Measurements from ENCODE around the gene CYP21A2. TPM values are rescaled to one million over a fixed set of nuclear protein-coding genes. Genes with fewer than 3 reads are reported as not detected.
"Not testable (repeated sequence)": the region's sequence is repeated elsewhere in the genome, so short reads cannot be mapped to it uniquely, and the experiment has no call there.

The CYP21A2 gene
- total RNA-seq, 2 donors from 2014 or later: 2.4 TPM; not detected in 1

DNA sequence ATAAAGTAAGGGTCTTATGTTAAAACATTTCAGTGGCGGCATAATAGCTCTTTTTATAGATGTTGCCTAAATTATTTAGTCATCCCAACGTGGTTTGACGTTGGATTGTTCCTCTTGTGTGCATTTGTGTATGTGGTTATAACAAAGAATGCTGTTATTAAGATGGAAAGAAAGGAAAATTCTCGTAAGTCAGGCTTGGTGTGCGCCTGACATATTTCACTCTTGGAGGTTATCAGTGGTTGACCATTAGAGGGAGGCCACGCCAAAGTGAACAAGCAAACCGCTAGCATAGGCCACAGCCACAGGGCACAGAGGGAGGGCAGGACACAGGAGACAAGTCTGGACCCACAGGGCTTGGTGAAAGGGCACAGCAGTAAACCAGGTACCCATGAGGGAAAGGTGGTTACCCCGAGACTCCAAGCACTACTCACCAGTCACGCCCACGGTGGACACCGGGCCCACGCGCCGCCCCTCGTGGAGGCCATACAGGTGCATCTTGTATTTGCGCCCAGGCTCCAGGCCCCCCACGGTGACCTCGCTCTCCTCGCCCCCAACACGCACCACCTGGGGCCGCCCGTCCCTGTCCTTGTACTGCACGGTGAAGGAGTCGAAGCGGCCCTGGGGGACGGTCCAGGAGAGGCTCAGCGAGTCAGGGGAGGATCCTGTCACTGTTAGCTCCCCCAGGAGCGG lies 22.9 kb downstream of the CYP21A2 start:
- ATAC-seq (ENCODE audit: insufficient number of reproducible peaks, low FRiP score, low read depth): no peak

DNA sequence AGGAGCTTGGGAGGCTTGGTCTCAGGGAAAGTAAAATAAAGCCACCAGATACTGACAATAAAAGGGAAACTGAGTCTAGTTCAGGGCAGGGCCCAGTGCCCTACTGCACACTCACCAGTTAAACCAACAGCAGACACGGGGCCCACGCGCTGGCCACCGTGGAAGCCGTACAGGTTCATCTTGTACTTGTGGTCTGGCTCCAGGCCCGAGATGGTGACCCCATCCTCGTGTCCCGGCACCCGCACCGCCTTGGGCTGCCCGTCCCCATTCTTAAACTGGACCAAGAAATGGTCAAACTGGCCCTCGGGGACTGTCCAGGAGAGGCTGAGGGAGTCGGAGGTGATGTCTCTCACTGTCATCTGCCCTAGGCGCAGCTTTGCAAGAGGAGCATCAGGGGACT lies 26.5 kb downstream of the CYP21A2 start:
- TF ChIP-seq, protein P1, sequence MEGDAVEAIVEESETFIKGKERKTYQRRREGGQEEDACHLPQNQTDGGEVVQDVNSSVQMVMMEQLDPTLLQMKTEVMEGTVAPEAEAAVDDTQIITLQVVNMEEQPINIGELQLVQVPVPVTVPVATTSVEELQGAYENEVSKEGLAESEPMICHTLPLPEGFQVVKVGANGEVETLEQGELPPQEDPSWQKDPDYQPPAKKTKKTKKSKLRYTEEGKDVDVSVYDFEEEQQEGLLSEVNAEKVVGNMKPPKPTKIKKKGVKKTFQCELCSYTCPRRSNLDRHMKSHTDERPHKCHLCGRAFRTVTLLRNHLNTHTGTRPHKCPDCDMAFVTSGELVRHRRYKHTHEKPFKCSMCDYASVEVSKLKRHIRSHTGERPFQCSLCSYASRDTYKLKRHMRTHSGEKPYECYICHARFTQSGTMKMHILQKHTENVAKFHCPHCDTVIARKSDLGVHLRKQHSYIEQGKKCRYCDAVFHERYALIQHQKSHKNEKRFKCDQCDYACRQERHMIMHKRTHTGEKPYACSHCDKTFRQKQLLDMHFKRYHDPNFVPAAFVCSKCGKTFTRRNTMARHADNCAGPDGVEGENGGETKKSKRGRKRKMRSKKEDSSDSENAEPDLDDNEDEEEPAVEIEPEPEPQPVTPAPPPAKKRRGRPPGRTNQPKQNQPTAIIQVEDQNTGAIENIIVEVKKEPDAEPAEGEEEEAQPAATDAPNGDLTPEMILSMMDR (IDR thresholded peaks at IDR 0.05): no peak
- no peak for ATAC-seq (ENCODE audit: insufficient number of reproducible peaks, low FRiP score, low read depth)
- Histone ChIP-seq H3K9me3 (no peaks in the 10 kb centered on the region), H3K27ac (no peak overlapping the region), H3K36me3 (peaks cover 28% of the 10 kb centered on the region), H3K4me1 (ENCODE audit: control insufficient read depth in 1 of 2, low read depth in 2 of 2) (no peaks in the 10 kb centered on the region), H3K4me3 (no peak overlapping the region), H3K27me3 (replicated peaks; ENCODE audit: insufficient read depth) (no peaks in the 10 kb centered on the region)
- no peak for DNase-seq (ENCODE audit: low spot score)

More for the DNA sequence above, 22.9 kb downstream of the CYP21A2 start:
- no peak overlapping the region for H3K4me3 ChIP-seq
- no peaks in the 10 kb centered on the region for H3K9me3 ChIP-seq
- no peak for DNase-seq (ENCODE audit: low spot score)
- TF ChIP-seq, protein P1 (IDR thresholded peaks at IDR 0.05): no peak
- no peak overlapping the region for H3K27ac ChIP-seq
- peaks cover 0 to 17% of the 10 kb centered on the region in 2 donors for H3K4me1 ChIP-seq (ENCODE audit: control insufficient read depth in 1 of 2, low read depth in 2 of 2)
- H3K36me3 ChIP-seq: peaks cover 21% of the 10 kb centered on the region
- no peaks in the 10 kb centered on the region for H3K27me3 ChIP-seq (replicated peaks; ENCODE audit: insufficient read depth)

DNA sequence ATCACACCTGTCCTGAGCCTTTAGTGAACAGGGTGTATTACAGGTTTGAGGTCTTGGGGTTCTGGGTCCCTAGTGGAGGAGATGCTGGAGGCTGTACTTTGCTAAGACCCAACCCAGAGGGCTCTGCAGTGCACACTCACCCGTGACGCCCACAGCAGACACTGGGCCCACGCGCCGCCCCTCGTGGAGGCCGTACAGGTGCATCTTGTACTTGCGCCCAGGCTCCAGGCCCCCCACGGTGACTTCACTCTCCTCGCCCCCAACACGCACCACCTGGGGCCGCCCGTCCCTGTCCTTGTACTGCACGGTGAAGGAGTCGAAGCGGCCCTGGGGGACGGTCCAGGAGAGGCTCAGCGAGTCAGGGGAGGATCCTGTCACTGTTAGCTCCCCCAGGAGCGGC lies 29.3 kb downstream of the CYP21A2 start:
- H3K36me3 ChIP-seq: peaks cover 23% of the 10 kb centered on the region
- not testable (repeated sequence) for H3K9me3 ChIP-seq; H3K27ac ChIP-seq; DNase-seq (ENCODE audit: low spot score); ATAC-seq (ENCODE audit: insufficient number of reproducible peaks, low FRiP score, low read depth); H3K4me3 ChIP-seq; H3K27me3 ChIP-seq (replicated peaks; ENCODE audit: insufficient read depth)
- peaks cover 9 to 18% of the 10 kb centered on the region in 2 donors for H3K4me1 ChIP-seq (ENCODE audit: control insufficient read depth in 1 of 2, low read depth in 2 of 2)

DNA sequence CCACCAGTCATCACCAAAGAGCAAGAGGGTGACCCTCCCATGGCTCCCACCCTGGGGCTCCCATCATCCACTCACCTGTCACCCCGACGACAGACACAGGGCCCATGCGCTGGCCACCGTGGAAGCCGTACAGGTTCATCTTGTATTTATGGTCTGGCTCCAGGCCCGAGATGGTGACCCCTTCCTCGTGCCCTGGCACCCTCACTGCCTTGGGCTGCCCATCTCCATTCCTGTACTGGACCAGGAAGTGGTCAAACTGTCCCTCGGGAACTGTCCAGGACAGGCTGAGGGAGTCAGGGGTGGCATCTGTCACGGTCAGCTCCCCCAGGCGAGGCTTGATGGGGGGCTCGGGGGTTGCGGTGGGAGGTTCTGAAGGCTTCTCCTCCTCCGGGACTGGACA lies 30.1 kb downstream of the CYP21A2 start:
- peaks cover 25% of the 10 kb centered on the region for H3K36me3 ChIP-seq
- ATAC-seq (ENCODE audit: insufficient number of reproducible peaks, low FRiP score, low read depth); H3K4me3 ChIP-seq; H3K27me3 ChIP-seq (replicated peaks; ENCODE audit: insufficient read depth); H3K27ac ChIP-seq; DNase-seq (ENCODE audit: low spot score); H3K9me3 ChIP-seq: not testable (repeated sequence)
- H3K4me1 ChIP-seq (ENCODE audit: control insufficient read depth in 1 of 2, low read depth in 2 of 2): peaks cover 9 to 18% of the 10 kb centered on the region in 2 donors

DNA sequence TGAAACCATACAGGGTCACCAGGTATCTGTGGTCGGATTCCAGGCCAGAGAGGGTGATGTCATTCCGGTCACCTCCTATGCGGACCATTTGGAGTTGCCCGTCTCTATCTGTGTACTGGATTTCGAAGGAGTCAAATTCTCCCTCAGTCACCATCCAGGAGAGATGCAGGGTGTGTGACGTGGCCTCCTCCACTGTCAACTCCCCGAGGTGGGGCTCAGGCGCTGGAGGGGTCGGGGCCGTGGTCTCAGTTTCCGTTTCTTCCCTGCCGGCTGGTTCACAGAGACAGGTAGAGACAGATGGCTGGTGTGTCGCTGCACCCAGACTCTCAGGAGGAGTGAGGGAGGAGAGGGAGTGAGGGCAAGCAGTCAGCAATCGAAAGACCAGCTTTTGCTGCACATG lies 30.7 kb downstream of the CYP21A2 start:
- TF ChIP-seq, protein P1 (IDR thresholded peaks at IDR 0.05): no peak
- peaks cover 25% of the 10 kb centered on the region for H3K36me3 ChIP-seq
- H3K9me3 ChIP-seq: no peaks in the 10 kb centered on the region
- ATAC-seq (ENCODE audit: insufficient number of reproducible peaks, low FRiP score, low read depth) (no peak), DNase-seq (ENCODE audit: low spot score) (no peak)
- H3K27me3 ChIP-seq (replicated peaks; ENCODE audit: insufficient read depth): no peaks in the 10 kb centered on the region
- no peak overlapping the region for H3K4me3 ChIP-seq
- H3K4me1 ChIP-seq (ENCODE audit: control insufficient read depth in 1 of 2, low read depth in 2 of 2): peaks cover 9 to 18% of the 10 kb centered on the region in 2 donors
- no peak overlapping the region for H3K27ac ChIP-seq

DNA sequence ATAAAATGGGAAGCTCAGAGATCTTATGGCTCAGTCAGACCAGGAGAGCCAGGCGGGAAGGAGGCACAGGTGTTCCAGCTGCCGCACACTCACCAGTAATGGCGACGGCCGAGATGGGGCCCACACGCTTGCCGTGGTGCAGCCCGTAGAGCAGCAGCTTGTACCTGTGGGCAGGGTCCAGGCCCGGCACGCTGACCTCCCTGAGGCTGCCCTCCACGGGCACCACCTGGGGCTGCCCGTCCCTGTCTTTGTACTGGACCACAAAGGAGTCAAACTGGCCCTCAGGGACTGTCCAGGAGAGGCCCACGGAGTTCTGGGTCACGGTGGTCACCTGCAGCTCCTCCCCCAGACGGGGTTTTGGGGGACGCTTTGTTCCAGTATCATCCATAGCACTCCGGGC lies 31.2 kb downstream of the CYP21A2 start:
- DNase-seq (ENCODE audit: low spot score) (no peak), ATAC-seq (ENCODE audit: insufficient number of reproducible peaks, low FRiP score, low read depth) (no peak)
- Histone ChIP-seq H3K4me3 (no peak overlapping the region), H3K36me3 (peaks cover 19% of the 10 kb centered on the region), H3K27ac (no peak overlapping the region), H3K27me3 (replicated peaks; ENCODE audit: insufficient read depth) (no peaks in the 10 kb centered on the region), H3K4me1 (ENCODE audit: control insufficient read depth in 1 of 2, low read depth in 2 of 2) (peaks cover 9 to 18% of the 10 kb centered on the region in 2 donors), H3K9me3 (no peaks in the 10 kb centered on the region)
- TF ChIP-seq, protein P1 (IDR thresholded peaks at IDR 0.05): no peak

Measured in thoracic aorta (tissue), 2 donors.